Mesodermal cell (in vitro differentiated cells): ENCODE results near the gene BANP.

Experiments
- H3K27ac ChIP-seq: 2 replicates; pipeline ENCODE4 v1.7.0; 2013; ENCODE audit warnings: mild to moderate bottlenecking, low read depth, low read length, moderate library complexity; ENCODE audit not compliant: severe bottlenecking
- H3K36me3 ChIP-seq: 2 replicates; pipeline ENCODE4 v1.7.1; 2013; ENCODE audit warnings: mild to moderate bottlenecking, low read length, moderate library complexity; ENCODE audit not compliant: control insufficient read depth, insufficient read depth
- H3K4me1 ChIP-seq: one replicate; pipeline ENCODE4 v1.7.1; 2013; ENCODE audit warnings: mild to moderate bottlenecking, low read length; ENCODE audit not compliant: insufficient read depth, control insufficient read depth, poor library complexity, severe bottlenecking
- H3K4me3 ChIP-seq: 2 replicates; pipeline ENCODE4 v1.7.0; 2013; ENCODE audit warnings: low read length, control low read depth, mild to moderate bottlenecking; ENCODE audit not compliant: insufficient read depth, poor library complexity, severe bottlenecking; ENCODE audit errors: extremely low read depth
- H3K9me3 ChIP-seq: 2 replicates; pipeline ENCODE4 v1.7.1; 2013; ENCODE audit warnings: mild to moderate bottlenecking, low read length, moderate library complexity; ENCODE audit not compliant: control insufficient read depth
- WGBS, 2 experiments: methylation state at CpG; one replicate each; pipeline ENCODE4 v1.1.5; 2013; ENCODE audit warnings: missing lambda C conversion rate in 2 of 2; ENCODE audit not compliant: insufficient coverage in 2 of 2; 5-methylcytosine and 5-hydroxymethylcytosine counted together

BANP gene

DNA sequence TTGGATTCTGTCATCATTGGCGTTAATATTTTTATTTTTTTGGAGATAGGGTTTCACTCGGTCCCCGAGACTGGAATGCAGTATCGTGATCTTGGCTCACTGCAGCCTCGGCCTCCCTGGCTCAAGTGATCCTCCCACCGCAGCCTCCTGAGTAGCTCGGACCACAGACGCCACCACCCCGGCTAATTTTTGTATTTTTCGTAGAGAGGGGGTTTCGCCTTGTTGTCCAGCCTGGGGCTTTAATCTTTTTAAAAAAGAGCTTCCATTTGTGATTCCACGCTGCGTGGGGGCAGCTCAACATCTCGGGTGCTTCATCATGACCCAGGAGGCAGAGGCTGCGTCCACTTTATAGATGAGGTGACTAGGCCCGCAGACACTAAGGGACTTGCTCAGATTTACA is 1.5 kb downstream of the BANP start:
- Histone ChIP-seq H3K27ac (no peak overlapping the region), H3K9me3 (no peaks in the 10 kb centered on the region), H3K4me1 (peaks cover 24% of the 10 kb centered on the region), H3K36me3 (peaks cover 15% of the 10 kb centered on the region), H3K4me3 (peak overlapping the region; percentile 80)
- WGBS, 2 experiments = 95 to 96% methylated on average over 12 to 16 of the region's 16 CpGs

DNA sequence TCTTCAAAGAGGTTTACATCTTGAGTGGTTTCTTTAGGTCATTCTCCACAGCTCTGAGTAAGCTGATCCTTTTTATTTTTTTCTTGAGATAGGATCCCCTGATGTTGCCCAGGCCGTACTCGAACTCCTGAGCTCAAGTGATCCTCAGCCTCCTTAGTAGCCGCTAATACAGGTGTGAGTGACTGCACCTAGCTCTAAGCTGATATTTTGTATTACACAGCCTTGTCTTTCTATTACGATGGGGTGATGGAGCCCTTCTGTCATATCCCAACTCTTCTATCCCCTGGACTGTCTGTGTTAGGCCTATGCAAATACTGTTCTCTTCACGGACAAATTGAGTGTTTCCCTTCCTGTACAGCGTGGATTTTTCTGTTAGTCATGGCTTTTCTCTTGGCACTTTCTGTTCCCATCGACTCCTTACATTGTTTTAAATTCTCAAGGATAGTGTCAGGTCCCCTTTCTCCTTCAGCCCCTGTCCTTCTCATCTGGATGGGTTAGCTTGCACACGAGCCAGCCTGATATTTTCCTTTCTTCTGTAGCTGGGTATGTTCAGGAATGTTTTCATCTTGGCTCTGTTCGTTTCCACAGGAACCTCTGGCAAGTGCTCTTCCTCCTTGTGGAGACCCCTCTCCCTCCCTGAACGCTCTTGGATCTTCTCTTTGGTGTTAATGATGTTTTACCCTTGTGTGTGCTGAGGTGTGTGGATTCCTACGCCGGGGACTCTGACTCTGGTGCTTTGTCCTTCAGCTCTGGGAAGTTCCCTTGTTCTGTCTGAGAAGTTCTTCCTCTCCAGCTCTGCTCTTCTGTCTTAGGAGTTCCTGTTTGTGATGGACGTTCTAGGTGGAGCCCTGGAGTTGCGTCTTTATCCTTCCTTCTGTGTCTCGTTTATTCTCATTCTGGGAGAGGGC is 2.3 kb downstream of the BANP start:
- H3K36me3 ChIP-seq = peaks cover 16% of the 10 kb centered on the region
- peaks cover 24% of the 10 kb centered on the region for H3K4me1 ChIP-seq
- H3K9me3 ChIP-seq = no peaks in the 10 kb centered on the region
- H3K4me3 ChIP-seq = no peak overlapping the region
- WGBS, 2 experiments = 93 to 96% methylated on average over 8 to 9 of the region's 15 CpGs
- H3K27ac ChIP-seq = peak overlapping the region; percentile 62

DNA sequence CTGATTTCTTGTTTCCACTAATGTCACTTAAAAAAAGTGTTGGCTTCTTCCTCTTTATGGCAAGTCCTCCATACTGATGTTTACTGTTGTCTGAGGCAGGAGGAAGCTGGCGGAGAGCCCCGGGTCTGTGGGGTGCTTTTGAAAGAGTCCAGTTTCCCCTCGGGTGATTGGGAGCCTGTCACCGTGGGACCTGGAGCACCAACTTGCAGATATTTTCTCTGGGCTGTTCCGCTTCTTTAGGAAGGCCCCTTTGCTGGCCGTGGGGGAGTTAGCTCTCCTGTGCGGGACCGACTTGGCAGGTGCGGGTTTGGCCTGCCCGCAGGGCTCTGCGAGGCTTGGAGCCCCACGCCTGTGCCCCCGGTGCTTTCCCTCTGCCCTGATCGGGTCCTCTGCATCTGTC is 3.1 kb downstream of the BANP start:
- no peaks in the 10 kb centered on the region for H3K9me3 ChIP-seq
- no peak overlapping the region for H3K4me3 ChIP-seq
- peaks cover 24% of the 10 kb centered on the region for H3K4me1 ChIP-seq
- no peak overlapping the region for H3K27ac ChIP-seq
- peaks cover 21% of the 10 kb centered on the region for H3K36me3 ChIP-seq
- 94 to 97% methylated on average over 11 to 13 of the region's 14 CpGs for WGBS, 2 experiments

DNA sequence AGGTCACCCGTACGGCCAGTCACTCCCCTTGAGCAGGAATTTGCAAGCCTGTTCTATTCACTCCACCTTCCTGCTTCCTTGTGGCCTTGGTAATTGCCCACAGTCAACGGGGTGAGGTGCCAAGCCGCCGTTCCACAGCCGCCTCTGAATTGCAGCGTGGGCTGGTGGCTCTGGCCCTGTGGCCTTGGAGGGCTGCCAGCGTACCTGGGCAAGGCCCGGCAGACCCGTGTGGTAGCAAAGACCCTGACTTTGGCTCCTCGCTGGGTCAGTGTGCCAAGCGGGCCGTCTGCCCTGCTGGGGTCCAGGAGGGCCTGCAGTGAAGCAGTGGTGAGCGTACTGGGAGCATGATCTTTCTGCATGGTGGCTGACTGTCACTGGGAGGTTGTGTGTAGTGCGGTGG is 3.6 kb downstream of the BANP start:
- no peaks in the 10 kb centered on the region for H3K9me3 ChIP-seq
- H3K27ac ChIP-seq = no peak overlapping the region
- no peak overlapping the region for H3K4me3 ChIP-seq
- WGBS, 2 experiments = 92 to 99% methylated on average over 12 to 15 of the region's 15 CpGs
- H3K36me3 ChIP-seq = peaks cover 23% of the 10 kb centered on the region
- H3K4me1 ChIP-seq = peaks cover 24% of the 10 kb centered on the region

DNA sequence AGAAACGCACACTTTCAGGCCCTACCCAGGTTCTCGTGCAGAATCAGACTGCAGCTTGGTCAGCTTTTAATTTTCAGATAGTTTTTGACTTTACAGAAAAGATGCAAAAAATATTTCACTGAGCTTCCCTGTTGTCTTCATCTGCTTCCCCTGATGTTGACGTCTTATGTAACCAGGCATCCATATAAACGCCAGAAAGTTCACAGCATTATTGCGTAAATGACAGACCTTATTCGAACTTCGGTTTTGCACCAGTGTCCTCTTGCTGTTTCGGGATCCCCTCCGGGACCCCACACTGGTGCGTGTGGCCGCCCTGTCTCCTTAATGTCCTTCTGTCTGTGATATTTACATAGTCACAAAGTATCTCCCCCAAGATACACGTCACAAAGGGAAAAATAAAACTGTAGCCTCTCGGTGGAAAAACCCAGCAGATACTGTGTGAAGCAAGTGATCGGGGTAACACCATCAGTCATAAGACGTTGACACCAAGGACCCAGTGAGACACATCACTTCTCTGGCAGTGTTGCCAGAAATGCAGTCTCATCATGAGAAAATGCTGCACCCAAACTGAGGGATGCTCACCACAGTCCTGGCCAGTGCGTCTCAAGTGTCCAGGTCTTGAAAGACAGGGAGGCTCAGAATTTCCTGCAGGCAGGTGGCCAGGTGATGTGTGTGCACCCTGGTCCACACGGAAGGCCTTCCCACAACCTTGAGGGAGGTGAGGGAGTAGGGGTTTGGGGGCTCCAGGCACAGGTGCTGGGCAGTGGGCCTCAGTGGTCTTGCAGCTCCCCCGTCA is 4.3 kb downstream of the BANP start:
- Histone ChIP-seq H3K36me3 (peaks cover 24% of the 10 kb centered on the region), H3K4me1 (peaks cover 24% of the 10 kb centered on the region), H3K4me3 (no peak overlapping the region), H3K9me3 (no peaks in the 10 kb centered on the region), H3K27ac (peak overlapping the region; percentile 83)
- 95 to 98% methylated on average over 14 to 17 of the region's 18 CpGs for WGBS, 2 experiments

DNA sequence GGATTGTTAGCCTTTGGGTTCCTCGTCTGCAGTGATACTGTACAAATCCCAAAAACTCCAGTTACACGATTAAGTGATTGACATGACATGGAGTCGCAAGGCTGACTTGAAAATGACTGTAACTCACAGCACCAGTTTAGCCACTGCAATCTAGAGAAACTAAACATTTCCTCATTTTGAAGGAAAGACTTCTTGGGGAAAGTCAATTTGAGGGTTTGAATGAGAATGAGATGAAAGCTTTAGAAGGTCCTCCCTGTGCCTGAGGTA is 4.8 kb downstream of the BANP start:
- peaks cover 29% of the 10 kb centered on the region for H3K36me3 ChIP-seq
- H3K9me3 ChIP-seq = no peaks in the 10 kb centered on the region
- H3K4me3 ChIP-seq = no peak overlapping the region
- peaks cover 24% of the 10 kb centered on the region for H3K4me1 ChIP-seq
- 100% methylated on average over 3 of the region's 3 CpGs; no CpG with 5 or more reads in 1 of the 2 experiments for WGBS, 2 experiments
- peak overlapping the region; percentile 83 for H3K27ac ChIP-seq

DNA sequence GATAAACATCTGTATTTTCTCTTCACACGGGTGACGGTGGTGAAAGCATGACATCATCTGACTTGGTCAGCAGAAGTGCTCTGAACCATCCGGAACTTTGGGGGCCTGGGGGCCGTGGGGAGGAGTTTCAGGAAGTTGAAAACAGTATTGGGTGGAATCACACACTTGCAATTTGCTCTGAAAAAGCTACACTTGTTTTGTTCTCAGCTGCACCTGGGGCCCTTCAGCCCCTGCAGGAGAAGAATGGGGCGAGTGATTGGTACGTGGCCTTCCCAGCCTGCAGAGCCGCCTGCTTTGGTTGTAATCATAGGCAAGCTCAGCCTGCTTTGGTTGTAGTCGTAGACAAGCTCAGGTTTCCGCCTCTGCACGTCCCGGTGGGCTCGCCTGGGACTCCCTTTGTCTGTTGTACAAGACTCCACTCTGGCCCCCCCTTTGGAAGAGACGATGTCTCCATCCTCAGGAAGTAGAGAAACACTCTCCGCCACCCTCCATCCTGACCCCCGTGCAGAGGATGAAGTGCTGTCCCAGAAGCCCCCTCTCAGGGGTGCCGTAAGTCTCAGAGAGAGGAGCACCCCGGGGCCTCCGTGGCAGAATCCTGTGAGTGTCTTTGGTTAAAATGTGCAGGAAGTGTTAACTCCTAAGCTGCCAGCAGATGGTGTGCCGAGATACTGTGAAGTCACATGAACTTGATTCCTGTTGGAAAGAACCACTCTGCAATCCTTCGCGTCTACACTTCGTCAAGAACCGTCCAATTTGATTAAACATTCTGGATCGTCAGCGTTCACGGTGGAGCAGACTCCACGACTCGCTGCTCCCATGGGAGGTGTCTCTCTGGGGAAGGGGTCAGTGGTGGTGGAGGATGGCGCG is 5.4 kb downstream of the BANP start:
- H3K27ac ChIP-seq = peak overlapping the region; percentile 83
- H3K9me3 ChIP-seq = no peaks in the 10 kb centered on the region
- WGBS, 2 experiments = 84 to 90% methylated on average over 27 of the region's 30 CpGs
- H3K4me3 ChIP-seq = no peak overlapping the region
- H3K36me3 ChIP-seq = peaks cover 29% of the 10 kb centered on the region
- H3K4me1 ChIP-seq = peaks cover 24% of the 10 kb centered on the region

DNA sequence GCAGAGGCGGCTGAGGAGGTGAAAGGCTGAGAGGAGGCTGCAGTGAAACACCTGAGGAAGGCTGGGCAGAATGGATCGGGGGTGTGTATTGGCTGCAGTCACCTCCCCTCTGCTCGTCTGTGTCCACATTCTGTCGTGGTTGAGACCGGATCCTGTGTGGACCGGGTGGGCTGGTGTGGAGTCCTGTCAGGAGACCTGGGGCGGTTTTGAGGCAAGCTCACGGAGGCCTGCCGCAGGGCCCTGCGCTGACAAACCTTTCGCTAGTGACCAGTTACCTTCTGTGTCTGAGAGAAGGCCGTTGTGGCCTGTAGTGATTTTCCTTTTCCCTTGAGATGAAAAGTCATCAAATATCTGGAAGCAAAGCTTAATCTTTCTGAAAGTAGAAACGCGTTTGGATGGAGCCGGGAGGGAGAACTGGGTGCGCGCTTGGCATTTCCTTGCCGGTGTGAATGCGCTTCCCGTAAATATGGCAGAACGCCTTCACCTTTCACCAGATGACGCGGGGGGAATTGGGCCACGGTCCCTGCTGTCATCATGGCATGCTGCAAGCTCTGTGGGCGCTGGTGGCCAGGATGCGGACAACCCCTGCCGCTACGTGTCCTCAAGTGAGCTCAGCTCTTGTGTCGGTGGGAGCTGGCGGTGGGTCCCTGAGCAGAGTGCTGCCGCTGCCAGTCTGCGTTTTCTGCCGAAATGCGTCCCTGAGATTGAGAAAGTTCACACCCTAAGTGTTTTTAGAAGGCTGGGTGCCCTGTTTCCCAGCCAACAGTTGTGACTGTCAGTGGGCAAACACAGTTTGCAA is 6.3 kb downstream of the BANP start:
- Histone ChIP-seq H3K36me3 (peaks cover 29% of the 10 kb centered on the region), H3K9me3 (no peaks in the 10 kb centered on the region), H3K4me3 (no peak overlapping the region), H3K4me1 (peaks cover 21% of the 10 kb centered on the region), H3K27ac (no peak overlapping the region)
- WGBS, 2 experiments = 97 to 98% methylated on average over 34 of the region's 34 CpGs

DNA sequence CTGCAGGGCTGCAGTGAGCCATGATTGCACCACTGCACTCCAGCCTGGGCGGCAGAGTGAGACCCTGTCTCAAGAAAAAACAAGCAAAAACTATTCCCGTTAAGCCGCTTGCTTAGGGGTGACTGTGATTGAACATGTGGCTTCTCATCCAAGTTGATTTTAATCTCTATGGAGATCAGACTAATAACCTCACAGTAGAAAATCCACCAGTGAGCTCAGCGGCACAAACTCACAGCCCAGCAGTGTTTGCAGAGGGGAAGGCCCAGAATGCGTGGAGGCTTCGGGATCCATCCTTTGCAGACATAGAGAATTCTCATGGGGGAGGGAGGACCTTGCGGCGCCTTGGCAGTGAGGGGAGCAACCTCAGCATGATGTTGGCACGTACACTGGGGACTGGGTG is 7.4 kb downstream of the BANP start:
- no peak overlapping the region for H3K27ac ChIP-seq
- H3K4me3 ChIP-seq = no peak overlapping the region
- 96% methylated on average over 7 to 8 of the region's 9 CpGs for WGBS, 2 experiments
- peaks cover 29% of the 10 kb centered on the region for H3K36me3 ChIP-seq
- H3K4me1 ChIP-seq = peaks cover 19% of the 10 kb centered on the region
- H3K9me3 ChIP-seq = no peaks in the 10 kb centered on the region
